GM15510 (cell line): Measurements from ENCODE around the gene GRIK5.

Source experiments
- POLR2A ChIP-seq: IDR thresholded peaks from 3 replicates; pipeline ENCODE4 v1.6.1; 2011; ENCODE audit warnings: borderline replicate concordance; ENCODE audit not compliant: insufficient read length; ENCODE audit errors: extremely low read depth

The GRIK5 gene

DNA sequence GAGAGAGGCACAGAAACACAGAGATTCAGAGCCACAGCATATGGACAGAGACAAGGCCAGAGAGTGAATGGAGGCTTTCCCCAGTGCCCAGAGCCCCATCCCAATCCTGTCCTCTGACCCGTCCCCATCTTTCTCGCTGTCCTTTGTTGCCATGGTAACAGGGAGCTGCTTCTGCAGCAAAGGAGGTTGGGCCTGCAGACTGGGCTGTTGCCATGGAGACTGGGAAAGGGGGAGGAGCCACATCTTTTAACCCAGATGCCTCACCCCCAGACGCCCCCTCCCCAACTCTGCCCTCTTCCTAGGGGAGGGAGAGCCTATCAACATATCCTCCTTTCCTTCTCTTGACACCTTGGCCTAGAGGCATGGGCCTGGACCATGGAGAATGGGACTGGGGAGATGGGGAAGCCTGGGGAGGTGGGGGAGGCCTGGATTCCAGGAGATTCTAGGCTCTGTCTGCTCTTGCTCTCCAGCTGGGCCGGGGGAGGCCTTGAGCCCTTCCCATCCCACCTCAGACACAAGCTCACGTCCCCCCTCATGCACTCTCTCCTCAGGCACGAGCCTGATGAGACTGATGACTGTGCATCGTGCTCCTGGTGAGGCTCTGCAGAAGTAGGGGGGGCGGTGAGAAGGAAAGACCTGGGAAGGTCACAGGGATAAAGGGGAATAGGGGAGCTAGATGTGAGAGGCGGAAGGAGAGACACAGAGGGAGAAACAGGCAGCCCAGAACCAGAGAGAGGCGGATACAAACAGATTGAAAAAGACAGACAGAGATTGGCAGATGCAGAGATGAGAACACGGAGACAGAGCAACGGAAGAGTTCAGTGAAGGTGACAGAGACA lies 73.8 kb downstream of the GRIK5 start:
- TF ChIP-seq POLR2A, result no peak

DNA sequence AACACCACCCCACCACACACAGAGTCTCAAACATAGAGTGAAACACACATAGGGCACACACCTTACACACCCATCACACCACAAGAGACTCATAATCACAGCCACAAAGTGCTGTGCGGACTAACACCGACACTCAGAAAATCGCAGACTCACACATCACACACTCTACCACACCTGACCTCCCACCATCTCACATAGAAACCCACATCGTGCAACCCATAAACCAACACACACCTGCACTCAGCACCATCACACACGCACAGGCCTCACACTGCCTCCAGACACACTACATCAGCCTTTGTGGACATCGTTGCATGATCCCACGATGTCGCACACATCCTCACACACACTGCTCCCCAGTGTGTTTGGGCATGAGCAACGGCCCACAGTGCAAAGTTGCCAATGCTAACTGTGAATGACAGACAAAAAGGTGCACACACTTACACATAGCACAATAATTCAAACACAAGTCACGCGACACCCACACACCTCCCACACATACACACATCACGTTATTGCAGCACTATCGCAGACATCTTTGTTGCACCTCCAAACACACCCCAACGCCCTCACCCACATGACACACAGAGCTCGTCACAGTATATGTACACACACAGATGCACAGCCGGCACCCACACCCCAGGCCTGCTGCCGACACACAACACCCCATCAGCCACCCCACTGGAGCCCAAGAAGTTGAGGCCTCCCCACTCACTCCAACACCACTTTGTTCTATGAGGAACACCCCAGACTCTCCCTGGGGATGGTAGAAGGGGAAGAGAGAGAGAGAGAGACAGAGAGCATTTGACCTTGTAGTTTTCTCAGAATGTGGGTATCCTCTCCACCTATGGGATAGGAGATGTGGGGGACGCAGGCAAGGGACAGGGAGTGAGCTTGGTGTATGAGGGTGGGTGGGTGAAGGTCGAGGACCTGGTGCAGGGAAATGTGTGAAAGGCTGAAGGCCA lies 74.7 kb downstream of the GRIK5 start:
- no peak for TF ChIP-seq POLR2A

DNA sequence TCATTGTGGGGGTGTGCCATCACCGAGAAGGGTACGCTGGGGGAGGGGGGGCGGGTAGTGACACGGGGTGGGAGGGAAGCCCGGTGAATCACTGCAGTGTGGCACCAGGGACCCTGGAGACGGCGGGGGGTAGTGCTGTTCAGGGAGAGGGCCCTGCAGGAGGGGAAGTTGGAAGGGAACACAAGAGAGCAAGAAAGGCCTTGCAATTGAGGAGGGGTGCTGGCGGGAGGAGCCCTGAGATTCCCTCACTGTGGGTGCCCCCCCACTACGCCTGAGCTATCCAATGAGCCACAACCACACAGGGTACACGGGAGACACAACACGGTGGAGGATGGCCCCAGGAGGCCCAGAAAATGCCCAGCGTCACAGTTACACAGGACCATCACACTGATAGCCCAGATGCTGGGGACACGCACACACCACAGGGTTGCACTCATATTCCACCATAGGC lies 75.5 kb downstream of the GRIK5 start:
- no peak for TF ChIP-seq POLR2A

DNA sequence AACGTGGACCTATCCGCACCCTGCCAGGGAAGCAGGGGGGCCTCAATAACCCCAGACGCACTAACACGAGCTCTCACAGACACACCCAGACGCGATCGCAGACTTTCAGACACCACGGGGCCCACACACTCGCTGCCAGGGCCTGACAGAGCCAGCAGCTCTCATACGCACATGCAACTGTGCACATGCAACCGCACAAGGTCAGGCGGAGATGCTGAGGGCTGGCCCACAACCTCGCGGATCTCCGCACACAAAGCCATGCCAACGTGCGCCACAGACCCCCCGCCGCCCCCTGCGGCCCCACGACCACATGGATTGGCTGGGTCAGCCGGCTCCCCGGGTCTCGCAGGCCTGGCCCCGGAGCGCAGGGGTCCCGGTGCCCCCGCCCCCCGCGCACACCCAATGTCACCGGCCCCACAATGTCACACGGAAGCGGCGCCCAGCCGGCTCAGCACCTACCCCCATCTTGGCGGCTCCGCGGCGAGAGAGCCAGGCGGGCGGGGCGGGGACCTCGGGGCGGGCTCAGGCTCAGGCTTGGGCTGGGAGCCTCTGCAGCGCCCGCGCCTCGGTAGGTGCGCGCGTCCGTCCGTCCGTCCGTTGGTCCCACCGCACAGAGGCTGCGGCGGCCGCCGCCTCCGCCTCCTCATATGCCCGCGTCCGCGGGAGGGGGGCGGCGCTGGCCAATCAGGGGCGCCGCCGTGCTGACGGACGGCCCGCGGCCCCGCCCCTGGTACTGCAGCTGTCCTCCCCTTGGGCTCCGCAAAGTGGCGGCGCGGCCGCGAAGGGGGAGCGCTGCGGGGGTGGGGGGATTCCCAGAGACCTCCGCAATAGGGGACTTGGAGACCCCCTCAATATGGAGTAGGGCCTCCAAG lies 76.2 kb downstream of the GRIK5 start, which contains the start of gene ATP1A3:
ATP1A3 (minus strand) TSS at position 619 of the 872 bp plus-strand sequence; CDS start at position 465, 154 bp downstream.
- no peak for TF ChIP-seq POLR2A

DNA sequence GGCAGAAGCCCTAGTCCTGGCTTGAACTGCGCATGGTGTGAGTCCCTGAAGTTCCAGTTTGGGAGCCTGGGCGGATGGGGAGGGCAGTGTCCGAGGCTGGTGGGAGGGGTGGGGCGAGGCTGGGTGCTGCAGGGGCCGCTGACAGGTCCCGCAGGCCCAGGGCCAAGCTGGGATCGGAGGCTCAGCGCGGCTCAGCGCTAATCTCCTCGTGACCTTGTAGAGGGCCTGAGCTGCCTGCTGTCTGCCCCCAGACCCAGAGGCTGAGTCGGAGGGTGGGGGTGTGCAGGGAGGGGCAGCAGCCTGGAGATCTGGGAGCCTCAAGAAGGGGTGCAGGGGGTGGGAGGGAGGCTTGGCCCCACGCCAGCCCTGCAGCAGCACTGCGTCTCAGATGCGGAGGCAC lies 79.0 kb downstream of the GRIK5 start:
- no peak for TF ChIP-seq POLR2A

DNA sequence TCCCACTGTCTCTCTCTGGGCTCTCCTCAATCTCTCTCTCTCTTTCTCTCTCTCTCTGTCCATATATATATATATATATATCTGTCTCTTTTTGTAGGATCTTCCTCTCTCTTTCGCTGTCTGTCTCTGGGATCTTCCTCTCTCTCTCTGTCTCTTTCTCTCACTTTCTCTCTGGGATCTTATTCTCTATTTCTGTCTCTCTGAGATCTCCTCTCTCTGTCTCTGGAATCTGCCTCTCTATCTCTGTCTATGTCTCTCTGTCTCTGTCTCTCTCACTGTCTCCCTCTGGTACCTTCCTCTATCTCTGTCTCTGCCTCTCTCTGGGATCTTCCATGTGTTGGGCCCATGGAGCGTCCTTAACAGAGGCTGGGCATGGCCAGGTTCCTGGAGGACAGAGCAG lies 79.4 kb downstream of the GRIK5 start:
- TF ChIP-seq POLR2A, result no peak

DNA sequence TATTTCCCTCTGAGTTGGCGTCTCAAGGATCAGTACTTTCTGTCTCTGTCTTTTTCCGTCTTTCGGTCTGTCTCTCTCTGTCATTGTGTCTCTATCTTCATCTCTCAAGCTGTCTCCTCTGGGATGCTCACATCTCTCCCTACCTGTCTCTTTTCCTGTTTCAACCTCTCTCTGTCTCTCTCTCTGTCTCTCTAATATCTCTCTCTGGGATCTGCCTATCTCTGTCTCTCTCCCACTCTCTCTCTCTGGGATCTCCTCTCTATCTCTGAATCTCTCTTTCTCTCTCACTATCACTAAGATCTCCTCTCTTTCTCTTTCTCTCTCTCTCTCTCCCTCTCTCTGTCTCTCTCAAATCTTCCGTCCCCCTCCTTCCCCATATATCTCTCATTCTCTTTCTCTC lies 80.0 kb downstream of the GRIK5 start:
- TF ChIP-seq POLR2A, result no peak

DNA sequence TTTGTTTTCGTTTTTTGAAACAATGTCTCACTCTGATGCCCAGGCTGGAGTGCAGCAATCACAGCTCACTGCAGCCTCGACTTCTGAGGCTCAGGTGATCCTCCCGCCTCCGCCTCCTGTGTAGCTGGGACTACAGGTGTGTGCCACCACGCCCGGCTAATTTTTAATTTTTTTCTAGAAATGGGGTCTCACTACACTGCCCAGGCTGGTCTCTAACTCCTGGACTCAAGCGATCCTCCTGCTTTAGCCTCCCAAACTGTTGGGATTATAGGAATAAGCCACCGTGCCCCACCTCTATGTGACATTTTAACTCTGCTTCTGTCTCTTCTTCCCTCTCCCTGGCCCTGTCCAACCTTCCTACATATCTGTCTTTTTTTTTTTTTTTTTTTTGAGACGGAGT lies 81.1 kb downstream of the GRIK5 start:
- TF ChIP-seq POLR2A, result no peak

DNA sequence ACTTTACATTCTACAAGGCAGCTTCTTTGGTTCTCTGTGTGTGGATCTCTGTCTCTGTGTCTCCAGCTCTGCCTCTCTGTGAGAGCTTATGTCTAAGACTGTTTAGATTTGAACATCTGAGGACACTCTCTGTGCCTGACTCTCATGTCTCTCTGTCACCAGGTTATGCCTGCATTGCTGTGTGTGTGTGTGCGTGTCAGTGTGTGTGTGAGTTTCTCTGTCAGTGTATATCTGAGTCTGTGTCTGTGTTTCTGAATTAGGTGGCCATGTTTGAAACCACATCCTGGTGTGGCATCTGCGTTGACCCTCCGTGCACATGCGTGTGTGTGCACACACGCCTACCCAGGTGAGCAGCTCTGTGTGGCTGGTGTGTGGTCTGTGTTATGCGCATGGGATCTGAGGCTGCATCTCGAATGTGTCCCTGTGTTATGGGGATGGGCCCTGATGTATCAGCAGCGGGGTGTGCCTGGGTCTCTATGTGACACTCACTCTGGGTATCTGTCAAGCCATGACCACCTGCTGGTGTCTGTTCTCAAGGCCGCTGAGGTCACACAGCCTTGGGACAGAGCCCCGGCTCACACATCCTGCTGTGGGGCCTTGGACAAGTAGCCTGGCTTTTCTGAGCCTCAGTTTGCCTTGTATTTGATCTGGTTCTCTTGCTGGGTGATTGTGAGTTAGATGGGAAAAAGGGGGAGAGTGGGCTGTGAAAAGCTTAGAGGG lies 82.7 kb downstream of the GRIK5 start:
- TF ChIP-seq POLR2A, result no peak

DNA sequence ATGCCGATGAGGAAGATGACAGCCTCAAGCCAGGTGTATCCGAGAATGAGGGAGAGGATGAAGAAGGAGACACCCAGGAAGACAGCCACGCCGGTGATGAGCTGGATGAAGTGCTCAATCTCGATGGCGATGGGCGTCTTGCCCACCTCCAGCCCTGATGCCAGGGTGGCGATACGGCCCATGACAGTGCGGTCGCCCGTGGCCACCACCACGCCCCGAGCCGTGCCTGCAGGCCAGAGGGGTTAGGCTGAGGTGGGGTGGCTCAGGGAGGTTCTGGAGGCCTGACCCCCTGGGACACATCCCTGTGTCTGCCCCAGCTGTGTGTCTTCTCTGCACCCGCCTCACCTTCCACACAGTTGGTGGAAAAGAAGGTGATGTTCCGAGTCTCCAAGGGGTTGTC lies 85.0 kb downstream of the GRIK5 start:
- no peak for TF ChIP-seq POLR2A

DNA sequence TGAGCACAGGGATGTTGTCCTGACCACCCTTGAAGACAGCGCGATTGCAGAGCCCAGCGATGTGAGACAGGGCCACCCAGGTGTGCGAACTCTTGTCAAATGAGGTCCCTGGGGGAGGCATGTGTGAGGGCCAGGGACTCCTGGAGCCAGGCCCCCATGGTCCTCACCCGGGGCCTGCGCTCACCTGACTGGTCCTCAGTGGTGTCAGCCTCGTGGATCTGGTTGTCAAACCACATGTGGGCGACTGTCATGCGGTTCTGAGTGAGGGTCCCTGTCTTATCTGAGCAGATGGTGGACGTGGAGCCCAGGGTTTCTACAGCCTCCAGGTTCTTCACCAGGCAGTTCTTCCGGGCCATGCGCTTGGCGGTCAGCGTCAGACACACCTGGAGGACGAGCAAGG lies 88.3 kb downstream of the GRIK5 start:
- no peak for TF ChIP-seq POLR2A

DNA sequence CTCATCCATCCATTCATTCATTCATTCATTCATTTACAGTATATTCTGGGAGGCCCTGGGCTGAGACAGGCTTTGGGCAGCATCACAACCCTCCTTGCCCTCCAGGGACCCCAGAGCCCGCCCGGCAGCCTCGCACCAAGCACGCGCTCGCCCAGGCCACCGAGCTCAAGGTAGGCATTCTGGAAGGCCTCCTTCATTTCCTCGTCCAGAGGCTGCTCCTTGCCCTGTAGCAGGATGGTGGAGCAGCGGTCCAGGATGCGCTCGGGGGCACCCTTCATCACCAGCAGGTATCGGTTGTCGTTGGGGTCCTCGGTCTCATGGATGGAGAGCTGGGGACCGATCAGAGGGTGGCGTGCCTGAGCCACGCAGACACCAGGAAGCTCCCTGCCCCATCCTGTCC lies 91.5 kb downstream of the GRIK5 start:
- TF ChIP-seq POLR2A, result no peak

DNA sequence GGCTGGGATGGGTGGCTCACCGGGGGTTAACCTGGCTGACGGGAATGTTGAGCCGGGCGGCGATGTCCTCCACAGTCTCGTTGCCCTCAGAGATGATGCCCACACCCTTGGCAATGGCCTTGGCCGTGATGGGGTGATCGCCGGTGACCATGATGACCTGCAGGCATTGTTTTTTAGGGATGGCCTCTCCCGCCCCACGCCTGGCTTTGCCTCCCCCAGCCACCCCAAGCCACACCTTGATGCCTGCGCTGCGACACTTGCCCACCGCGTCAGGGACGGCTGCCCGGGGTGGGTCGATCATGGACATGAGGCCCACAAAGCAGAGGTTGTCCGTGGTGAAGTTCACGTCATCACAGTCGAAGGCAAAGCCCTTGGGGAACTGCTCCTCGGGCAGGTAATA lies 92.1 kb downstream of the GRIK5 start:
- TF ChIP-seq POLR2A, result no peak

DNA sequence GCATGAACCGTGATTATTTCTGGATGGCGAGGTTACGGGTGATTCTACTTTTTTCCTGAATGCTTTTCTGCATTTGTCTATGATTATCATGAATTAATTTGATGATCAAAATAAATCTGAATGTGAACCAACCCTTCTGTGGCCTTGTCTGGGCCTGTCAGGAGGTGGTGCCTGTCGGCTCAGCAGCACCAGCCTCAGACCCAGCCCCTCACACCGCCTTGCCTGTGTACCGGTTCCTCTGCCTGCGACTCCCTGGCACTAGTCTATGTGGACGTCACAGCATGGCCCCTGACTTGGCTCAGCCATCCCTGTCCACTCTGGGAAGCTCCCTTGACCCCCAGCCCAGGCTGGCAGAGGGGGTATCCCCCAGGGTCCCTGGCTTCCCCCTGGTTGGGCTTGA lies 95.4 kb downstream of the GRIK5 start:
- no peak for TF ChIP-seq POLR2A
